DMS 273 (cell line): Measurements from ENCODE around the gene SLC39A3.

Experiments used
- DNase-seq: peaks from one replicate; lab custom pipeline; 2025; ENCODE audit not compliant: unreplicated experiment; lab: John Stamatoyannopoulos, UW

Gene SLC39A3

DNA sequence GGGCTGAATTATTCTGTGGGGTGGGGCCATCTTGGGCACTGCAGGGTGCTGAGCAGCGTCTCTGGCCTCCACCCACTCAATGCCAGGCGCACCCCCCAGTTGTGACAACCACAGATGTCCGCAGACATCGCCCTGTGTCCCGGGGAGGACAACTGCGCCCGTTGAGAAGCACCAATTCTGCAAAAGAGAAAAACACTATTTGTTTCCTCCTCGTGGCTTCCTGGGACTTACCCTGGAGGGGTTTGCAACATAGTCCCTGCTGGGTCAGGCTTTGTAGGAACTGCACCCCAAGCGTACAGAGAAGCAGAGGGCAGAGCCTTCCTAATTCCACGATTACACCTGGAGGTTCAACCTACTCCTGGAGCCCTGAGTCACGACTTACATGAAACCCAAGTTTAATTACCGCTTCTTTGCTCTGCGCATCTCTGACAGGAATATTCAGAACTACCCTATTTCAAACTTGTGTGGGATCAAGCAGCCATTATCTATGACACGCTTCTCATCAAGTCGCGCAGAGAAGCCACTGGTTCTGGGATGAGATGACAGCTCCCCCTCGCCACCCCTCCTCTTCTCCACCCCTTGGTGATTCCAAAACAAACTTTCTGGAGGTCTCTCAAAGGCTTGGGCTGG lies 11.1 kb upstream of the SLC39A3 start:
- DNase-seq = no peak

DNA sequence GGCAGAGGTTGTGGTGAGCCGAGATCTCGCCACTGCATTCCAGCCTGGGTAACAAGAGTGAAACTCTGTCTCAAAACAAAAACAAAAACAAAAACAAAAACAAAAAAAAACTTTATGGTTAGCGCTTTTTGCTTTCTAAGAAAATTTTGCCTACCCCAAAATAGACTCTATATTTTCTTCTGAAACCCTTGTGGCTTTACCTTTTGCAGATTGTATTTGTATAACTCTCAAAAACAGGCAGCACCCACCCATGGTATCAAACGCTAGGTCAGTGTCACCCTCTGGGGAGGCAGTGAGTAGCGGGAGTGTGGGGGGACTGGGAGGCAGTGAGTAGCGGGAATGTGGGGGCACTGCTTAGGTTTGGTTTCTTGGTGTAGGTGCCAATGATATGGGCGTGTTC lies 7.5 kb upstream of the SLC39A3 start:
- DNase-seq = no peak

DNA sequence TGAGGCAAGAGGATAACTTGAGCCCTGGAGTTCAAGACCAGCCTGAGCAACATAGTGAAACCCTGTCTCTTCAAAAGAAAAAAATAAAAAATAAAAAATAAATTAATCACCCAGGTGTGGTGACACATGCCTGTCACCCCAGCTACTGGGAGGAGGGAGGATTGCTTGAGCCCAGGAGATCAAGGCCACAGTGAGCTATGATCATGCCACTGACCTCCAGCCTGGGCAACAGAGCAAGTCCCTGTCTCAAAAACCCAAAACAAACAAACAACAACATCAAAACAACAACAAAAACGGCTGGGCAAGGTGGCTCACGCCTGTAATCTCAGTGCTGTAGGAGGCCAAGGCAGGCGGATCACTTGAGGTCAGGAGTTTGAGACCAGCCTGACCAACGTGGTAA lies 4.3 kb upstream of the SLC39A3 start:
- DNase-seq = no peak

DNA sequence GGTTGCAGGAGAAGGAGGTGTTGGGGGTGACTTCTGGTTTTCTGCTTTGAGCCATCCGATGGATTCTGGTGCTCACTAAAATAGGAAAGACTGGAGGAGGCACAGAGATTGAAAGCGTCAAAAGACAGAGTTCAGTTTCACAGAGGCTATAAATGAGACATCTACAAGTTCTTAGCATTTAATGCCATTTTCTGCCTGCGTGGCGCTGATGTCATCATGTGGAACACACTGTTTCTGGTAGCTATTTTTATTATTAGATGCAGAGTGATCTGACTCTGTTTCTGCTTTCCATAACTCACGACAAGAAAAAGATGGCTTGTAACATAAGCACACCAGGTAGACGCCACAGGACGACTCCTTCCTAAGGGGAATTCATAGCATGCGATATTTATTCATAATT lies 3.3 kb upstream of the SLC39A3 start:
- no peak for DNase-seq

DNA sequence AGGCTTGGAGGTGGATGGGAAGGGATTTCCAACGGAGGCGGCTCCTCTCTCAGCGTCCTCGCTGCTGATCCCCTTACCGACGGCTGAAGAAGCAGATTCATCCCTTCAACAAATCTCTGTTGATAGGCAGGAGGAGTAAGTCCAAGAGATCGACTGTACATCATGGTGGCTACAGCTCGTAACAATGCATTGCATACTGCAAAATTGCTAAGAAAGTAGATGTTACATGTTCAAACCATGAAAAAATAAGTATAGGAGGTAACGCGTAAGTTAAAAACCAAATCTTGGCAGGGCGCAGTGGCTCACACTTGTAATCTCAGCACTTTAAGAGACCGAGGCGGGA lies 468 bp upstream of the SLC39A3 start:
- no peak for DNase-seq

DNA sequence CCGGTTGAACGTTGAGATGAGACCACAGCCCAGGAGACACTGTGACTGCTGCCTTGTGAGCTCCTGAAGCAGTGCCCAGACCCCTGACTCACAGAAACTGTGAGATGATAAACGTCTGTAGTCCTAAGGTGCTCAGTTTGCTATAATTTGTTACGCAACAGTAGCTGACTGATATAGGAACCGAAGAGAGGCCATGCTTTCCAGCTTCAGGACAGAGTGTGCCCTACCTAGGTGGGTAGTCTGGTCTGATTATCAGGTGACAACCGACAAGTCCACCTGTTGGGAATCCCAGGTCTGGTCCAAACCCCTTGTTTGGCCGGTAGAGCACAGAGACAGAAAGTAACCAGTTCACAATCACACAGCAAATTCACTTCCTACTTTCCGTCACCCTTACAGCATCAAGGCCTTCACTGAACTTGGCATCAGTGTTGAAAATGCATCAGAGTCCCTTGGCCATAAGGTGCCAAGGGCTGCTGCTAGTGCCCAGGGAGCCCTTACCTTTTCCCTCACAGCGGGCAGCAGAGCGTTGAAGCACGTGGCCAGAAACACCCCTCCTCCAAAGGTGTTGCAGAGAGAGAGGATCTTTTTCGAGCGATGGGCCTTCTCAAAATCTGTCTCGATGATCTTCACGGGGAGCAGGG lies 3.1 kb downstream of the SLC39A3 start:
- no peak for DNase-seq

DNA sequence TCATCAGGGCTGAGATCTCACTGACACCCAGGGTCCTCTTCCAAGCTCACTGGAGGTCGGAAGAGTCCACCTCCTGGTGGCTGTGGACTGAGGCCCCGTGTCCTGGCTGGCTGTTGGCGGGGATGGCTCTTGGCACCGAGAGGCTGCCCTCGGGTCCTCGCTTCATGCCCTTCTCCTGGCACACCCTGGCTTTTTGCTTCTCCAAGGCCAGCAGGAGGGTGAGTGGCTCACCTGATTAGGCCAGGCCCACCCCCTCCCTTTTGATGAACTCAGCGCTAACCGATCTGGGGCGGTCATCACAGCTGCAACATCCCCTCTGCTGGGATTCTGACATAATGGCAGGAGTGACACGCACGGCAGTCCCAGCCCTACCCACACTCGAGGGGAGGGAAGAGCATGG lies 4.4 kb downstream of the SLC39A3 start:
- no peak for DNase-seq

DNA sequence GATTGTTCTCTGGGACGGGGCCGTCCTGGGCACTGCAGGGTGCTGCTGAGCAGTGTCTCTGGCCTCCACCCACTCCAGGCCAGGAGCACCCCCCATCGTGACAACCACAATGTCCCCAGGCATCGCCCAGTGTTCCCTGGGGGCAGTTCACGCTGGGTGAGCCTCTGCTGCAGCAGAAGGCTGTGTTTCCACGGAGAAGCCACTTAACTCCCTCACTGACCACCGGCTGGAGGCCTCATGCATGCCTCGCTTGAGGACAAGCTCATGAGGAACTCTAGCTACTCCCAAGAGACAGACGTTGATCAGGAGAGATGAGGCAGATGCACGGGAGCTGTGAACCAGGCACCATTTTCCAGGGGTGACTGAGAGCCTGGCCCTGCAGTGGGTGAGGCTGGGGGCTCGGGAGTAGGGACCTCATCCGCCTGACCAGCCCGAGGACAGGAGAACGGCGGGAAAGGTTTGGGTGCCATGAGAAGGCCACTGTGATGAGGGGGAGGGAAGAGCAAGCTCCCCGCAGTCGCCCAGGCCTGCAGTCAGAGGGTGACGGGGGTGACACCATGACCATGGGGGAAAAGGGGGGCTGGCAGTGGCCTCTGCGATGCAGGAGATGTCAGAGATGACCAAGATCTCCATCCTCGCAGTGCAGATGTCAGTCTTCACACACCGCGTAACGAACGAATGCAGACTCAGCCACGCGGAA lies 5.1 kb downstream of the SLC39A3 start:
- DNase-seq = no peak

DNA sequence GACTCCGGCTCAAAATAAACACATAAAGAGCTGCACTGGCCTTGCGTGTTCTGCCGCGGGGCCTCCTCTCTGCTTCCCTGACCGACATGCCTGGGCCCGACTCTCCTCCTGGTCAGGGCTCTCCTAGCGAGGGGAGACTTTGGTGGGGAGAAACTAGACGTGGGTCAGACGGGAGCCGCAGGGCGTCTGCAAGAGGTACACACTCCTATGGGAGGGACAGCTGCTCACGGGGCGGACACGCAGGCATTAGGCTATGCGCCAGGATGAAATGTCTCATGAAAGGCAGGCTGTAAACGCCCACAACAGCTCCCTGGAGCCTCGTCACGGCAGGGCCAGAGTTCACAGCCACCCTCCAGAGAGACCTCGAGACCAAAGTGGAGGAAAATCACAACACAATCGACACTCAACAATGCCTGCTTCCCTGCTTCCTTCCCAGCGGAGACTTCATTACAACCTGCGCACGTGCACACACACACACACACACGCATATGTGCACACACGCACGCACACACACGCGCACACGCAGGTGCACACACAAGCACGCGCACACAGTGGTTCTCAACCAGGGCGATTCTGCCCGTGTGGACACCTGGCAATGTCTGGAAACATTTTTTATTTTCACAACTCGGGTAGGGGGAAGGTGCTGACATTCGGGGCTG lies 5.8 kb downstream of the SLC39A3 start:
- peak; percentile 69 for DNase-seq

DNA sequence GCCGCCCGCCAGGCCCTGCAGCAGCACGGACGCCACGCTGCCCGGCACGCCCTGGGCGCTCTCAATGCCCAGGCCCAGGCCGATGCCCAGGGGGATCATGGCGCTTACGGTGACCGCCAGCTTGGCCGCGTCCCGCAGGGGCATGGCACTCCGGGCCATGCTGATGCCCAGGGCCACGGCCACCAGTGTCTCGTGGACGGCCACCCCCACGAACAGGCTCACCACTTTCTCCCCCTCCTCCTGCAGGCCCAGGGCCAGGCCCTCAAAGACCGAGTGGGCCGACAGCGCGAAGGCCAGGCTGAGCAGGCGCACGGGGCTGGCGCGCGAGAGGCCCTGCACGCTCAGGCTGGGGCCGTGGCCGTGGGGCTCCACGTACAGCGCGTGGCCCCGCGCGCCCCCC lies 6.9 kb downstream of the SLC39A3 start:
- DNase-seq = no peak

DNA sequence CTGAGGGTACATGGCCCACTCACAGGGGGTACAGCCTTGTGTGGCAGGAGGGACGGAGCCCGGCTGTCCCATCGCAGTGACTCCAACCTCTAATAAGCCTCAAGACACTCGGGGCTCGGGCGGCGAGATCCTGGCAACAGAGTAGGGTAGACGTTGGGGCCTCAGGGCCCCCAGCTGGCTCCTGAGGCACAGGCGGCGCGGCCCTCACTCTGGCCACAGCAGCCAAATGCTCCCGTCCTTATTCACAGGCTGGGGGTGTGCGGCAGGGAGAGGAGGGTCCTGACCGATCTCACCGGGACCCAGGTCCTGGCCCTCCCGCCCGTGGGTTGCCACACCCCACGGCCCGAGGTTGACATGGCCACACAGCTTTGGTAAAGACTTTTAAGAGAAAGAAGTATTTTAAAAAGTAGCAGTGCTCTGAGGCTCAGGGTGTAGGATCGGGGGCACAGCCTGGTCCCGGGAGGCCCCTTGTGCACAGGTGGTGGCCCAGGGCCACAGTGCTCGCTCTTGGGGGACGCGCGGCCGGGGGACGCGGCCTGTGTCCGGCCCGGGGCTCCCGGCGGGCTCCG lies 7.6 kb downstream of the SLC39A3 start:
- no peak for DNase-seq

DNA sequence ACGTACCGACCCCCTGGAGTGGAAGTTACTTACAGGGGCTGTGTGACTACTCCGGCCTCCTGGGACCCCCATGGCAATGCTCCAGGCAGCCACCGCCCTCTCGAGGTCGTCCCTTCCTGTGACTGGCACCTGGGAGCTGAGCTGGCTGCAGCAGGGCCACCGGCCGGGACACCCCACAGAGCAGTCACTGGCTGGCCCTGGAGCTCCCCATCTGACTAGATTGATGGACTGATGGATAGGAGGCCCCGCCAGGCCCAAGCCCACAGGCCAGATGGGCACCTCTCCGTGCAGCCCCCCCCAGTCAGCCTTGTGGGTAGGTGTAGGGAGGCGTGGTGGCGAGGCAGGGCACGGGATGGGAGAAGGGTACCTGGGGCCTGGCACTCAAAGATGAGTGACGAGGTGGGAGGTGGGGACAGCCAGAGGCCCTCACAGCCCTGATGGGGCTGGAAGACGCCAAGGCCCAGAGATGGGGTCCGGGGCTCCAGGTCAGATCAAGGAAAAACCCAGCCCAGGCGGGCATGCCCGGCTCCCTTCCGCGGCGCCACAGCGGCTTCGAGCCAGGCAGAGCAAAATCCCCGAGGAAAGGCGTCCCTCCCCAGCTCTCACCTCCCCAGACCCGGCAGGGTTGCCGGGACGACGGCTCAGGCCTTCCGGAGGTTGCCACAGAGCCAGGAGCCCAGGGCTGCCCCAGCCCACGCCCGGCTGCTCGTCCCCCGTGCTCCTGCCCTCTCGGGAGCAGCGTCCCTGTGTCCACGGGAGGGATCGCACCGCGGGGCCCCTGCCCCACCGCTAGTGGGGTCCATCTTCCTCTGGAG lies 8.4 kb downstream of the SLC39A3 start:
- no peak for DNase-seq

DNA sequence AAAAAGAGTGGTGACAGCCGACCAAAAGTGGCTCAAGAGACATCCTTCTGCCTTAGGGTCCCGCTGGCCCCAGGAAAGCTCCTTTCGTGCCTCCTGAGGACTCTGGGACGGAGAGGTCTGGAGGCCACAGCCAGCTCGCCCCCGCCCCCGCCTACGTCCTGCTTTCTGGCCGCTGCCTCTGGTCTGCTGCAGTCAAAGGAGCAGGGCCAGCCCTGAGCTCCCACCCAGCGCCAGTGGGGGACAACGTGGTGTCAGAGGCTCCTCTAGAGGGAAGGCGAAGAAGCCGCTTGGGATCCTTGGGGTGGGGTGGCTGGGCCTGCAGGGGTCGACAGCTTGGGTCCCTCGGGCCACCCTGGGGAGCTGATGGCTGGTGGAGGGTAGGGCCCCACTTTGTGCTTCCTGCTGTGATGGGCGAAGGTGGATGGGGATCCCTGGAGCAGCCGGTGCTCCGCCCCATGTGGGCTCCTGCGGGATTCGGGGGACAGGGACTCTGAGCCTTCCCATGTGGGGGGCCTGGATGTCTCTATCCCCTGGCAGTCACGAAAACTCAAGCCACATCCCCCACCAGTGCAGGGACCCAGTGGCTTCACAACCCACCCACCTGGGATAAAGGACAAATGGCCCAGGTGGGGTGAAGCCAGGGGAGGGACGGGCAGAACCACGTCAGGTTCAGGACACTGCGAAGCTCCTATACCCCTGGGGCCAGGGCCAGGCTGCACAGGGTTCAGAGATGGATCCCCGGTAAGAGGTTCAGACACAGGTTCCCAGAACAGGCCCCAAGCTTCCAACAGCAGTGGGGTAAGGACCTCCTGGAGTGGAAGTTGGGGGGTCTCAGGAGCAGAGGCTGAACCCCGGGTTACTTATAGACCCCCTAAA lies 9.6 kb downstream of the SLC39A3 start:
- no peak for DNase-seq

DNA sequence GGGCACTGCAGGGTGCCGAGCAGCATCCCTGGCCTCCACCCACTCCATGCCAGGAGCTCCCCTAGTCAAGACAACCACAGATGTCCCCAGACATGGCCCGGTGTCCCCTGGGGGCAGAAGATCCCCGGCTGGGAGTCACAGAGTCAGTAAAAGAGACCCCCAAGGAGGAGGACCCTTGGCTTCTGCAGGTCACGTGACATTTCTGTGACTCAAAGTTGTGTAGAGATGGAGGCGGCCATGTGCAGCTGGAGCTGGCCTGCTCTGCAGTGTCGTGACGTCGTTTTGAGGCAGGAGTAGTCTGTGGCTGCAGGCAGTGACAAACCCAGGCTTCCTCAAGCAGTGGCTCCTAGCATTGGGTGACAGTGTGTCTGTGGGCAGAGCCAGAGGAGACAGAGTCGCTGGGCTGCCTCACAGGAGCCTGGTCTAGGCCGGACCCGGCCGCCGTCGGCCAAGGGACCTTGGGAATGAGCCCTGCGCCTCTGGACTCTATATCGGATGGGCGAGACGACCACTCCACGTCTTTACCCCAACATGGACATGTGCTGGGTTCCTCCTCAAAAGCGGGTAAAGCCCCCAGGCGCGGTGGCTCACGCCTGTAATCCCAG lies 10.9 kb downstream of the SLC39A3 start:
- no peak for DNase-seq

DNA sequence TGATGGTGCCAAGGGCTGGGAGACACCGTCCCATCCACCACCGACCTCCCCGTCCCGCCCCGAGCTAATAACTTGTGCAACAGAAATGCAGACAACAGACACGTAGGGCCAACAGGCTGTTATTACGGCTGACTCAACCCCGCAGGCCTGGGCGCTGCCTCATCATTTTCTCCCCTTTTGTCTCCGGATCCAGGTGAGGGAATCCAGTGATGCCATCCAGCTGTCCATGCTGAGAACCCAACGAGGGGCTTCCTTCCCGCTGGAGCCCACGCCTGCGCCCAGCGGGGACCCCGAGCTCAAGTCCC lies 12.2 kb downstream of the SLC39A3 start:
- no peak for DNase-seq

DNA sequence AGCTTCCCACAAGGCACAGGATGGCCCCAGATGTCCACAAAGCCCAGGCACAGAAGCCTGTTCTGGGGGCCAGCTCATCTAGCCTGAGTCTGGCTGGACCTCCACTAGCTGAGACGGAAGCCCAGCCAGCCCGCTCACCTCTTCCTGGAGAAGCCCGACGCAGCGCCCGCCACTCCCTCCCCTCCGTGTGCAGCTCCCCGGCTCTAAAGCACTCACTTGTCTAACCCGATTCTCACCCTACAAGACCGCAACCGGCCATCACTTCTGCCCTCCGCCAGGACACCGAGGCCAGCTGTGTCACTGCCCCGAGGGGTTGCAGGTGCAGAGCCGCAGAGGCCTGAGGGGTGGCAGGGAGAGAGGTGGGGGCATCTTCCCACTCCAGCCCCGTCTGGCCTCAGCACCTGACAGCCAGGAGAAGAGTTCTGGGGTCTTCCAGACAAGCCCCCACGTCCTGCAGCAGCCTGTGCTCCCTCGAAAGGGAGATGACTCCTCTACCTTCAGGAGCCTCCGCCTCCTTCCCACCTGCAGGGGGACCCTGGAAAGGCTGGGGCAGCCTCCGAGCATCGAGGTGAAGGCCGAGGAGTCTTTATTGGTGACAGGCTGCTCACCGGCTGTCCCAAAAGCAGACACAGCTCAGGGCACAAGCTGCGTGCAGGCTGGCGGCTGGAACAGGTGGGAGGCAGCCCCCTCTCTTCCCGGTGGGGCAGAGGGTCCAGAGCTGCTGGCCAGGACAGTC lies 12.7 kb downstream of the SLC39A3 start:
- no peak for DNase-seq

DNA sequence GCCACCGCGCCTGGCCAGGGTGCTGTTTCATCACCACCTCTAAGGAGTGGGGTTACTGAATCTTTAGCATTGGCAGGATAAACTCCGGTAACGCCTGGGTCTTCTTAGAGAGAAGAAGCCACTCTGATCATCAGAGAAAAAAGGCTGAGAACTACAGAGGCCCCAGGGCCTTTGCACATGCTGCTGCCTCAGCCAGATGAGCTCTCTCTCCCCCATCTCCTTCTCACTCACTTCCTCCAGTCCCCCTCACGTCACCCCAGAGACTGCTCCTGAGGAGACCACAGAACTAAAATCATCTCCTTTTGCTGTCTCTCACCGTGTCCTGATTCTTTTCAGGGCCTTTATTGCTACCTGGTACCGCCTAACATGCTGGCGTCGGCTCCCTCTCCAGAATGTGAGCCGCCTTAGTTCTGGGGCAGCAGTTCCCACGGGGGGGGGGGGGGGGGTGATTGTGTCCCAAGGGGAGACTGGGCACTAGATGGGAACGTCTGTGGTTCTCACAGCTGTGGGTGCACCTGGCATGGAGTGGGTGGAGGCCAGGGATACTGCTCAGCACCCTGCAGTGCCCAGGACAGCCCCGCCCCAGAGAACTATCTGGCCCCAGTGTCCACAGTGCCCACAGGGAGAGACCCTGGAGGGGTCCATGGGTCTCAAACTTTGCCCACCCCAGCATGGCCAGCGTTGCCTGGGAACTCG lies 13.5 kb downstream of the SLC39A3 start:
- no peak for DNase-seq

DNA sequence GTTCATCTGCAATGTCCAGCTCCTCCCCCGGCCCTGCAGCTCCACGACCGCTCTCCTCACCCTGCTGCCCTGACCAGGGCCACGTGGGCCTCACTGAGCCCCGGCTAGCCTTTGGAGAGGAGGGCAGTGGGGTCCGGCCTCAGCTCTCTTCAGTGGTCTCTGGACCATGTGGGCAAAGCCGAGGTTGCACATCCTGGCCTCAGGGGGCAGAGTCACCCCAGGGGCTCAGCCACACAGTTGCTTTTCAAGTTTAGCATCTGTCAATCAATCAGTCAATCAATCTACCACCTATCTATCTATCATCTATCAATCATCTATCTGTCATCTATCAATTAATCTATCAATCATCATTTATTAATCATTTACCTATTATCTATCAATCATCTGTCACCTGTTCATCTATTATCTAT lies 15.7 kb downstream of the SLC39A3 start:
- DNase-seq = no peak

DNA sequence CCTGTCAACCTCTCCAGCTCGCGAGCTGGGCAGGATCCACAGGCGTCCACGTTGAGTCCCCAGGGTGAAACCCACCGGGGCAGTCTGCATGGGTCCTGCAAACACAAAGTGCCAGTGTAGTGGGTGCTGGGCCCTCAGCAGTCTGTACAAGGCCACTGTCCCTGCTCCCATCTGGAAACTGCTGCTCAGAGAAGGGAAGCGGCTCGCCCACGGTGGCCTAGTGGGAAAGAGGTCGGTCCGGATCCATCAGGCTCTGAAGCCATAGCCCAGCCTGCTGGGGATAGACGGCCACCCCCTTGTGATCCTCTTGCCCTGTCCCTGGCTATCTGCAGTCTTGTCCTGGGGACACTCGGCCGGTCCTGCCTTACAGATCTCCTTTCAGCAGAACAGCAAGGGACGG lies 16.1 kb downstream of the SLC39A3 start:
- DNase-seq = no peak
